ENCODE results near the gene COPZ1.

COPZ1 gene

GRCh38 chr12:54377797-54378515, 53.0 kb downstream of the COPZ1 start:
- Histone ChIP-seq H3K27me3 (ENCODE audit: low read depth, low read length) (no peaks in the 10 kb centered on the region), H3K4me3 (ENCODE audit: low read length) (no peak overlapping the region), H3K9me3 (ENCODE audit: insufficient read depth, low read length) (no peaks in the 10 kb centered on the region), H3K79me2 (ENCODE audit: low read length) (no peaks in the 10 kb centered on the region), H3K4me2 (ENCODE audit: low read length) (peak overlapping the region; percentile 100), H3K9ac (ENCODE audit: low read length) (no peak overlapping the region), H4K20me1 (ENCODE audit: insufficient read depth, low read length) (0 out of 2 replicates have a peak, but pooled peaks cover 3% of the 10 kb centered on the region), H2AFZ (ENCODE audit: low read depth, low read length) (no peak overlapping the region), H3K27ac (ENCODE audit: low read length) (no peak overlapping the region), H3K4me1 (ENCODE audit: low read length) (peaks cover 14% of the 10 kb centered on the region), H3K36me3 (replicated peaks; ENCODE audit: low read depth, low read length) (no peaks in the 10 kb centered on the region)
- TF ChIP-seq EZH2phosphoT487 (IDR thresholded peaks at IDR 0.05; ENCODE audit: low read depth) (no peak), CTCF (IDR thresholded peaks at IDR 0.05; ENCODE audit: low read depth, low read length) (no peak)

DNA sequence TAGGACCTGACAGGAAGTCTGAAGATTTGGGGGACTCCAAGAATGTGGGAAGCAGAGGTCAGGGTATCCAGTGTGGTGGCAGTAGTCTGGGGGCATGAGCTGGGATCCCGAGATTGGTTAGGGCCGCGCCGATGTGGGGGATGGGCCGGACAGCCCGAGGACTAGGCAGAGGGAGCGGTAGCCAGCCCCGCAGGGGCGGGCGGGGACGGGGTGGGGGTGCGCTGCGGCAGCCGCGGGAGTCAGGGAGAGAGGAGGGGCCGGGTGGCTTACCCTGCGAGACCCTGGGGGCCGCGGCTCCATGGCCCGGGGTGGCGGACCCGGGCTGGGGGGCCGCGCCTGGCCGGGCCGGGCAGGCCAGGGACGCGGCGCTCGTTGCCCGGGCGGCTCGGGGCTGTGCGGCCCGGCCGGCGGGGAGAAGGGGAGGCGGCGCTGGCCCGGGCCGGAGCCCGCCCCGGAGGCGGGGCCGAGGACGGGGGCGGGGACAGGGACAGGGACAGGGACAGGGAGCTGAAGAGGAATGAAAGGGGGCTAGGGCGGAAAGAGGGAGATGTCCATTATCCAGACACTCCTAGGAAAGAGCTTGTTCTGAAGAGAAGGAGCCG, 54.0 kb downstream of the COPZ1 start:
- no peaks in the 10 kb centered on the region for H3K79me2 ChIP-seq (ENCODE audit: low read length)
- H3K27me3 ChIP-seq (ENCODE audit: low read depth, low read length), result no peaks in the 10 kb centered on the region
- 0 out of 2 replicates have a peak overlapping the region, but pooled peaks have one; percentile 31 for H3K27ac ChIP-seq (ENCODE audit: low read length)
- no peaks in the 10 kb centered on the region for H3K36me3 ChIP-seq (replicated peaks; ENCODE audit: low read depth, low read length)
- TF ChIP-seq EZH2phosphoT487 (IDR thresholded peaks at IDR 0.05; ENCODE audit: low read depth) (no peak), CTCF (IDR thresholded peaks at IDR 0.05; ENCODE audit: low read depth, low read length) (no peak)
- H2AFZ ChIP-seq (ENCODE audit: low read depth, low read length), result peak overlapping the region; percentile 91; the same call in 1 of the 2 replicates
- H3K4me1 ChIP-seq (ENCODE audit: low read length), result peaks cover 16% of the 10 kb centered on the region
- H3K4me2 ChIP-seq (ENCODE audit: low read length), result peak overlapping the region; percentile 100
- H3K4me3 ChIP-seq (ENCODE audit: low read length), result peak overlapping the region; percentile 89
- H3K9me3 ChIP-seq (ENCODE audit: insufficient read depth, low read length), result no peaks in the 10 kb centered on the region
- 0 out of 2 replicates have a peak, but pooled peaks cover 3% of the 10 kb centered on the region for H4K20me1 ChIP-seq (ENCODE audit: insufficient read depth, low read length)
- peak overlapping the region; percentile 67 for H3K9ac ChIP-seq (ENCODE audit: low read length)

GRCh38 chr12:54379398-54380201, 54.7 kb downstream of the COPZ1 start:
- H2AFZ ChIP-seq (ENCODE audit: low read depth, low read length), result peak overlapping the region; percentile 91
- H3K4me1 ChIP-seq (ENCODE audit: low read length), result peaks cover 23% of the 10 kb centered on the region
- H3K27ac ChIP-seq (ENCODE audit: low read length), result peak overlapping the region; percentile 31; the same call in 1 of the 2 replicates

More at GRCh38 chr12:54379398-54380201, 54.7 kb downstream of the COPZ1 start:
- 0 out of 2 replicates have a peak, but pooled peaks cover 3% of the 10 kb centered on the region for H4K20me1 ChIP-seq (ENCODE audit: insufficient read depth, low read length)
- H3K9ac ChIP-seq (ENCODE audit: low read length), result peak overlapping the region; percentile 67
- peak overlapping the region; percentile 89 for H3K4me3 ChIP-seq (ENCODE audit: low read length)
- TF ChIP-seq CTCF (IDR thresholded peaks at IDR 0.05; ENCODE audit: low read depth, low read length), result peak; percentile 100
- no peak for TF ChIP-seq EZH2phosphoT487 (IDR thresholded peaks at IDR 0.05; ENCODE audit: low read depth)
- no peaks in the 10 kb centered on the region for H3K36me3 ChIP-seq (replicated peaks; ENCODE audit: low read depth, low read length)
- no peaks in the 10 kb centered on the region for H3K27me3 ChIP-seq (ENCODE audit: low read depth, low read length)
- H3K9me3 ChIP-seq (ENCODE audit: insufficient read depth, low read length), result no peaks in the 10 kb centered on the region
- H3K79me2 ChIP-seq (ENCODE audit: low read length), result no peaks in the 10 kb centered on the region
- H3K4me2 ChIP-seq (ENCODE audit: low read length), result peak overlapping the region; percentile 100

Measured in OCI-LY3 (cell line).